Motor neuron (in vitro differentiated cells): Measurements from ENCODE around the gene PHF12. TPM values are rescaled to one million over a fixed set of nuclear protein-coding genes. Genes with fewer than 3 reads are reported as not detected.
A peak's percentile ranks its signal among the peaks of the same experiment; 100 is the strongest.
"Not testable (repeated sequence)": the region's sequence is repeated elsewhere in the genome, so short reads cannot be mapped to it uniquely, and the experiment has no call there.

Source experiments
- ATAC-seq, 8 experiments: fragments of 200-7000 bp; cut with Tn5 transposase; replicated peaks in 6 of 8; 2 replicates each; pipeline ENCODE4 v1.8.0; 2021; ENCODE audit warnings: mild to moderate bottlenecking in 8 of 8, moderate library complexity in 8 of 8
- H3K27ac ChIP-seq, 2 donors: fragments of 250-450 bp; sonication (Bioruptor Pico); 2 replicates each; pipeline ENCODE4 v1.9.0; 2021; ENCODE audit warnings: antibody characterized with exemption in 2 of 2, mild to moderate bottlenecking in 2 of 2, moderate library complexity in 1 of 2
- H3K4me1 ChIP-seq, 2 donors: fragments of 250-450 bp; sonication (Bioruptor Pico); replicated peaks in 1 of 2; 2 replicates each; pipeline ENCODE4 v1.6.1; 2021; ENCODE audit warnings: antibody characterized with exemption in 2 of 2, mild to moderate bottlenecking in 2 of 2, moderate library complexity in 1 of 2
- H3K4me3 ChIP-seq, 5 donors: fragments of 250-450 bp; sonication (Bioruptor Pico); 2 replicates each; pipeline ENCODE4 v1.9.0; 2021; ENCODE audit warnings: antibody characterized with exemption in 5 of 5, mild to moderate bottlenecking in 5 of 5, moderate library complexity in 4 of 5
- WGBS, 10 experiments: fragments of 450-650 bp; shearing (Covaris generic); methylation state at CpG; one replicate each; pipeline ENCODE4 v1.0.0; 2022; 5-methylcytosine and 5-hydroxymethylcytosine counted together
- in situ Hi-C, 9 experiments: fragments of 400-800 bp; cut with MboI; loops; one replicate each; pipeline ENCODE4 v1.15.0; 2021; ENCODE audit warnings: low sequenced_read_pairs in 9 of 9, low pct_unique_long_range_greater_than_20kb in 2 of 9; ENCODE audit not compliant: unreplicated experiment in 9 of 9
- total RNA-seq, 8 experiments: library from RNA; unstranded; fragments of 300-600 nt; gene quantifications; 2 replicates each; pipeline versions ENCODE4 v1.2.3 to v1.2.4, GENCODE V29; 2022

The PHF12 gene
- total RNA-seq, 8 experiments from 2014 or later: 9.1 to 50.7 (median 23.4) TPM

DNA sequence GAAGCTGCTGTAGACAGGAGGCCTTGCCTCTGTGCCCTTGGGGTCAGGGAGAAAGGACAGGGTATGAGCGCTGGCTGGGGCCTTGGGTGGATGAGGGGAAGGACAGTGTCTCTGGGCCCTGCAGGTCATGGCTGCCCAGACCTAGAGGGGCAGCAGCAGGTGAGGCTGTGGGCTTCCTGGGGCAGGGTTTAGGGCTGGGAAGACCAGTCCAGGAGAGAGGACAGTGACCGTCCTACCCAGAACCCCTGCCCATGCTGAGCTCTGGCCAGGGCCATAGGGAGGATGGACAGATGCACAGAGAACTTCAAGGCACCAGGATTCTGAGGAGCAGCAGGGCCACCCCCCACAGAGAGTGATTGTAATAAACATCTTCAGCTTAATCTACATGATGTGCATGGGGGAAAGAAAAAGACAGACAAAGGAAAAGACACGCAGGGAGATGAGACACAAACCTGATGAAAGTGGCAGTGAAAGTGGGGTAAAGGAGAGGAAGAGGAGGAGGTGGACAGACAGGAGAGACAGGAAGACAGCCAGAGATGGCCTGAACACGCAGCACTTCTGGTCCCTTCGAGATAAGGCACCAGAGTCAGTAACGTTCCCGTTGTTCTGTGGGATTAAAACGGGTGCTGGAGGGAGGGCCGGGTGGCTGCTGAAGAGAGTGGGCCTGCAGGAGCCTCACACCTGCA lies 71.3 kb downstream of the PHF12 start:
- in situ Hi-C loops: no loop called here
- ATAC-seq: no peak
- H3K27ac ChIP-seq: no peak overlapping the region
- H3K4me1 ChIP-seq: no peaks in the 10 kb centered on the region
- no peak overlapping the region for H3K4me3 ChIP-seq
- WGBS, 10 experiments: 67 to 100% (median 78%) methylated on average over 1 to 8 of the region's 9 CpGs; no CpG with 5 or more reads in 3 of the 10 experiments

DNA sequence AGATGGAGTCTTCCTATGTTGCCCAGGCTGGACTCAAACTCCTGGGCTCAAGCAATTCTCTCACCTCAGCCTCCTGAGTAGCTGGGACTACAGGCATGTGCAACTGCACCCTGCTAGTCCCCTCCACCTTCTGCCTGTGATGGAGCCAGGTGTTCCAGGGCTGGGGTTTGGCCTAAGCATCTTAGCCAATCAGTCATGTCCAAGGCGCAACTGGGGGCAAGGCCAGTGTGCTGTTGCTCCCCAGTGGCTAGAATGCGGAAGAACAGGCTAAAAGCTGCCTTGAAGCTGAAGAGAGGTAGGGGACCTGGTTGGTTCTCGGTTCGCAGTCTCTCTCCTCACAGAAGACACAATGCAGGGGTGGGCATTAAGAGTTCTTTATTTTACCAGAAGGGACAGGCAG lies 72.3 kb downstream of the PHF12 start:
- peak in 4 of 8 experiments; percentile 17 to 56 (median 42) for ATAC-seq
- H3K4me3 ChIP-seq: no peak overlapping the region
- H3K4me1 ChIP-seq: peaks cover 3 to 5% of the 10 kb centered on the region in 2 donors
- H3K27ac ChIP-seq: no peak overlapping the region
- 80 to 100% (median 95%) methylated on average over 1 to 3 of the region's 4 CpGs; no CpG with 5 or more reads in 7 of the 10 experiments for WGBS, 10 experiments
- in situ Hi-C loops: no loop called here

DNA sequence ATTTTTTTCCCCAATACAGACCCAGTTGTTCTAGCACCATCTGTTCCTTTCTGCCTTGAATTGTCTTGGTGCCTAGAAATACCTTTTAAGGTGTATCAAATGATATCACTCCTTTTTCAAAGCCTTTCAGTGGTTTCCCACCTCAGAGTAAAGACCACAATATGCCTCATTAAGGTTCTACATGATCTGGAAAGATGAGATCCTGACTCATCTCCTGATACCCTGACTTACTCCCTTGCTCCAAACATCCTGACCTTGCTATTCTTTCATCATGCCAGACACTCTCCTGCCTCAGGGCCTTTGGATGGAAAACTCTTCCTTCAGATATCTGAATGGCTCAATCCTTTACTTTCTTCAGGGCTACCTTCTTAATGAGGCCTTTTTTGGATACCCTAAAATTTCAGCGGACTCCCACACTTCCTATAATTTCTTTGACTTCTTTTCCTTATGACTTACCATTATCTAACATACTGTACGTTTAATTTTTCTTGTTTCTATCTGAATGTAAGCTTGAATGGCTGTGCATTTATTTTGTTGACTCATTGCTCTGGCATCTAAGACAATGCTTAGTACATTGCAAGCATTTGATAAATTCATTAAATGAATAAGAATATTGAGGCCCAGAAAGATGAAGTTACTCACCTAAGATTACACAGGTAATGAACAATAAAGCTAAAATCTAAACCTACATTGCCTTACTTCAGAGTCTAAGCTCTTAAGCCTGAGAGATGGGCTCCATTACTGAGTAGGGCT lies 73.0 kb downstream of the PHF12 start:
- WGBS, 10 experiments: 62 to 100% (median 89%) methylated on average over 1 to 2 of the region's 2 CpGs; no CpG with 5 or more reads in 1 of the 10 experiments
- ATAC-seq: no peak
- in situ Hi-C loops: no loop called here
- Histone ChIP-seq H3K4me1 (peaks cover 3 to 6% of the 10 kb centered on the region in 2 donors), H3K4me3 (no peak overlapping the region), H3K27ac (no peak overlapping the region)

DNA sequence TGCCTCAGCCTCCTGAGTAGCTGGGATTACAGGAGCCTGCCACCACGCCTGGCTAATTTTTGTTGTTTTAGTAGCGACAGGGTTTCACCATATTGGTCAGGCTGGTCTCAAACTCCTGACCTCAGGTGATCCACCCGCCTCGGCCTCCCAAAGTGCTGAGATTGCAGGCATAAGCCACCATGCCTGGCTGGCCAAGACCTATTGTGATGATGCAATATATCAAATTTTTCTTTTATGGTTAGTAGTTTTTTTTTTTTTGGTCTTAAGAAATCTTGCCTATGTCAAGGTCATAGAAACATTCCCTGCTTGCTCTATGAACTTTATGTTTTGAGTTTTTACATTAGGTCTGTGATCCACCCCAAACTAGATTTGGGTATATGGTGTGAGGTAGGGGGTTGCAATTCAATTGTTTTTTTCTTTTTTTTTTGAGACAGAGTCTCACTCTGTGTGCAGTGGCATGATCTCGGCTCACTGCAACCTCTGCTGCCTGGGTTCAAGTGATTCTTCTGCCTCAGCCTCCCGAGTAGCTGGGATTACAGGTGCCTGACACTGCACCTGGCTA lies 74.1 kb downstream of the PHF12 start:
- H3K4me3 ChIP-seq, H3K4me1 ChIP-seq, H3K27ac ChIP-seq, in situ Hi-C loops, ATAC-seq: not testable (repeated sequence)
- WGBS, 10 experiments: 90 to 100% (median 100%) methylated on average over 1 to 5 of the region's 6 CpGs; no CpG with 5 or more reads in 2 of the 10 experiments

DNA sequence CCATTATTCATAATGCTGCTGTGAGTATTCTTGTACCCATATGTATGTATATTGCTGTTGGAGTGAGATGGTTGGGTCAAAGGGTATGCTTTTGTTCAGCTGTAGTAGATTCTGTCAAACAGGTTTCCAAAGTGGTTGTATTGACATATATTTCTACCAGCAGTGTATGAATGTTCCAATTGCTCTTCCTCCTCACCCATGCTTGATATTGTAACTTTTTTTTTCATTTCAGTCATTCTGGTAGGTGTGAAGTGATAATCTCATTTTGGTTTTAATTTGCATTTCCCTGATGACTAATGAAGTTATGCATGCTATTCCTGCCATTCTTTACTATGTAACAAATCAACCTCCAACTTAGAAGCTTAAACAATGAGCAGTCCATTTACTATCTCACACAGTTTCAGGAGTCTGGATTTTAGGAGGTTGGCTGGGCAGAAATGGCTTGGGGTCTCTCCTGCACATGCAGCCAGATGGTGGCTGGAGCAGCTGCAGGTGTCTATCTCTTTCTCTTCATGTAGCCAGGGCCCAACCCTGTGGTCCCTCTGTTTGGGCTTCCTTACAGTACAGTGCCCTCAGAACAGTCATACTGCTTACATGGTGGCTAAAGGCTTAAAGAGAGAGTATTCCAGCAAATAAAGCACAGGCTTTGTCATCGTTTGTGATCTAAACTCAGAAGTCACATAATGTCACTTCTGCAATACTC lies 75.3 kb downstream of the PHF12 start:
- H3K27ac ChIP-seq: no peak overlapping the region
- WGBS, 10 experiments: 38 to 100% (median 50%) methylated on average over 1 of the region's 1 CpG; no CpG with 5 or more reads in 3 of the 10 experiments
- no peak overlapping the region for H3K4me3 ChIP-seq
- ATAC-seq: peak in 3 of 8 experiments; percentile 48 to 62 (median 53)
- in situ Hi-C loops: no loop called here
- H3K4me1 ChIP-seq: peaks cover 3 to 6% of the 10 kb centered on the region in 2 donors

DNA sequence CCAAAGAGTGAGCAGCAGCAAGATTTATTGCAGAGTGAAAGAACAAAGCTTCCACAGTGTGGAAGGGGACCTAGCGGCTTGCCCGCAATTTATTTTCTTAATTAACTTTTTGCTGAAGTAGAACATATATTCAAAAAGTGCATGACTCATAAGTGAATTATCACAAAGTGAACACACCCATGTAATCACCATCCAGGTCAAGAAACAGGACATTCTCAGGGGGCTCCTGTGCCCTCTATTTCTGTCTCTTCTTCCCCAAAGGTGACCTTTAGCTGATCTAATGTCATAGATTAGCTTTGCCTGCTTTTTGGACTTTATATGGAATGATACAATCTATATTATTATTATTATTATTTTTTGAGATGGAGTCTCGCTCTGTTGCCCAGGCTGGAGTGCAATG lies 76.6 kb downstream of the PHF12 start:
- WGBS, 10 experiments: 14 to 100% (median 62%) methylated on average over 1 to 3 of the region's 3 CpGs; no CpG with 5 or more reads in 2 of the 10 experiments
- Histone ChIP-seq H3K27ac (no peak overlapping the region), H3K4me1 (peaks cover 3 to 6% of the 10 kb centered on the region in 2 donors), H3K4me3 (no peak overlapping the region)
- ATAC-seq: peak in 6 of 8 experiments; percentile 42 to 76 (median 64)
- in situ Hi-C loops: loop anchor here in 1 of 9 experiments (25.0 kb wide), 1 partner anchor 112 kb away; no protein-coding TSS in a partner anchor

DNA sequence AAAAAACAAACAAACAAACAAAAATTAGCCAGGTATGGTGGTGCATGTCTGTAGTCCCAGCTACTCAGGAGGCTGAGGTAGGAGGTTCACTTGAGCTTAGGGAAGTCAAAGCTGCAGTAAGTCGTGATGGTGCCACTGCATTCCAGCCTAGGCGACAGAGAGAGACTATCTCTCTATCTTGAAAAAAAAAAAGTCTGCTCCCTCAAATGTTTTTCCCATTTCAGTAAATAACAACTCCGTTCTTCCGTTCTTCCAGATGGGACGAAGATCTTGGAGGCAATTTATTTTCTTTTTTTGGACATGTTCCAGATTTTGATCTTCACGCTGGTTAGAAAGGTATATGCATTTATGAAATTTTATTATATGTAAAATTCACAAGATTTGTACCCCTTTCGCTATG lies 77.5 kb downstream of the PHF12 start:
- WGBS, 10 experiments: 69 to 93% (median 90%) methylated on average over 3 to 7 of the region's 7 CpGs
- peaks cover 3 to 6% of the 10 kb centered on the region in 2 donors for H3K4me1 ChIP-seq
- H3K4me3 ChIP-seq: no peak overlapping the region
- in situ Hi-C loops: loop anchor here in 1 of 9 experiments (25.0 kb wide), 1 partner anchor 112 kb away; no protein-coding TSS in a partner anchor
- no peak for ATAC-seq
- no peak overlapping the region for H3K27ac ChIP-seq

DNA sequence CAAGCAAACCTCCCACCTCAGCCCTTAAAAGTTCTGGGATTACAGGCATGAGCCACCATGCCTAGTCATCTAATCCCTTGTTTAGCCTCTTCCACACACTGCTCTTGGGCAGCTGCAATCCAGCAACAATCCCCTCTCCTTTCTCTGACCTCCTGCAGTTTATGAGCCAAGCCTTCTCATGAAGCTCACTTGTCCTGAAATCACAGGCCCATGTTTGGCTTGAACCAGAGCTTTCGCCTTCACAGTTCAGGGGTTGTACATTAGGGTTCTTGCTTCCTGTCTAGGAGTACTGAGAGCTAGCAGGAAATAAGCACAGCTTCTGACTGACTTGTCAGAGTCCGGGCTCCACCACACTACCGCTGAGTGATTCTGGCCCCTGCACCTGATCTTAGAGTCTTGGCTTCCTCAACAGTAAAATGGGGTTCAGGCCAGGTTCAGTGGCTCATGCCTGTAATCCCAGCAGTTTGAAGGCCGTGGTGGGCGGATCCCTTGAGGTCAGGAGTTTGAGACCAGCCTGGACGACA lies 80.2 kb downstream of the PHF12 start:
- Histone ChIP-seq H3K27ac (no peak overlapping the region), H3K4me1 (peaks cover 3 to 6% of the 10 kb centered on the region in 2 donors), H3K4me3 (no peak overlapping the region)
- no peak for ATAC-seq
- in situ Hi-C loops: loop anchor here in 1 of 9 experiments (25.0 kb wide), 1 partner anchor 109 kb away; no protein-coding TSS in a partner anchor
- WGBS, 10 experiments: 80 to 100% (median 92%) methylated on average over 1 to 5 of the region's 6 CpGs; no CpG with 5 or more reads in 5 of the 10 experiments

DNA sequence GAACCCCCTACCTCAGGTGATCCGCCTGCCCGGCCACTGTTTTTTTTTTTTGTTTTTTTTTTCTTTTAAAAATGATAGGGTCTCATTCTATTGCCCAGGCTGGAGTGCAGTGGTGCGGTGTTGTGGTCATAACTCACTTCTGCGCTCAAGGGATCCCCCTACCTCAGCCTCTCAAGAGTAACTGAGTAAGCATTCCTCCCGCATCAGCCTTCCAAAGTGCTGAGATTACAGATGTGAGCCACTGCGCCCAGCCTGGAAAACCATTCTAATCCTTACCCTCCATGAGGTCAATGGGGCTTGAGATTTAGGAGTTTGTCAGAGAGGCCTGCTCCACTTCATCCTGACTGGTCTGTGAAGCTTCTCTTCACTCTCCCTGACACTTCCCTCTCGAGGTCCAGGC lies 84.0 kb downstream of the PHF12 start:
- H3K4me3 ChIP-seq: no peak overlapping the region
- H3K27ac ChIP-seq: no peak overlapping the region
- in situ Hi-C loops: loop anchor here in 1 of 9 experiments (25.0 kb wide), 1 partner anchor 105 kb away; no protein-coding TSS in a partner anchor
- no peak for ATAC-seq
- 67 to 100% (median 91%) methylated on average over 1 to 7 of the region's 7 CpGs; no CpG with 5 or more reads in 1 of the 10 experiments for WGBS, 10 experiments
- H3K4me1 ChIP-seq: no peaks in the 10 kb centered on the region

DNA sequence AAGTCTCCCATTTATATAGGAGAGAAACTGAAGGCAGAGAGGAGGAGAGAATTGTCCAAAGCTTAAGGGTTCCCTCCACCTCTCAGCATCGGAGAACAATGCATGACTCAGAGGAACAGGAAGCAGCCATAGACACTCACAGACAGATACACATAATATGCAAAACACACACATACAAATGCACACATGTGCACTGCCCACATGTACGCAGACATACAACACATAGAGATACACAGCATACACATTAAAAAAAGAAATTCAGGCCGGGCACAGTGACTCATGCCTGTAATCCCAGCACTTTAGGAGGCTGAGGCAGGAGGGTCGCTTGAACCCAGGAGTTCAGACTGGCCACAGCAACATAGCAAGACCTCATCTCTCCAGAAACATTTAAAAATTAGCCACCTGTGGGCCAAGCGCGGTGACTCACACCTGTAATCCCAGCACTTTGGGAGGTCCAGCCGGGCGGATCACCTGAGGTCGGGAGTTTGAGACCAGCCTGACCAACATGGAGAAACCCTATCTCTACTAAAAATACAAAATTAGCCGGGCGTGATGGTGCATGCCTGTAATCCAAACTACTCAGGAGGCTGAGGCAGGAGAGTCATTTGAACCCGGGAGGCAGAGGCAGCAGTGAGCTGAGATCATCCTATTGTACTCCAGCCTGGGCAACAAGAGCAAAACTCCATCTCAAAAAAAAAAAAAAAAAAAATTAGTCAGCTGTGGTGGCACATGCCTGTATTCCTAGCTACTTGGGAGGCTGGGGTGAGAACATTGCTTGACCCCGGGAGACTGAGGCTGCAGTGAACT lies 85.2 kb downstream of the PHF12 start:
- 0 to 98% (median 67%) methylated on average over 1 to 11 of the region's 13 CpGs; no CpG with 5 or more reads in 1 of the 10 experiments for WGBS, 10 experiments
- H3K4me3 ChIP-seq: no peak overlapping the region
- H3K27ac ChIP-seq: no peak overlapping the region
- no peaks in the 10 kb centered on the region for H3K4me1 ChIP-seq
- ATAC-seq: peak in 5 of 8 experiments; percentile 24 to 89 (median 63)
- in situ Hi-C loops: loop anchor here in 1 of 9 experiments (25.0 kb wide), 1 partner anchor 104 kb away; no protein-coding TSS in a partner anchor

DNA sequence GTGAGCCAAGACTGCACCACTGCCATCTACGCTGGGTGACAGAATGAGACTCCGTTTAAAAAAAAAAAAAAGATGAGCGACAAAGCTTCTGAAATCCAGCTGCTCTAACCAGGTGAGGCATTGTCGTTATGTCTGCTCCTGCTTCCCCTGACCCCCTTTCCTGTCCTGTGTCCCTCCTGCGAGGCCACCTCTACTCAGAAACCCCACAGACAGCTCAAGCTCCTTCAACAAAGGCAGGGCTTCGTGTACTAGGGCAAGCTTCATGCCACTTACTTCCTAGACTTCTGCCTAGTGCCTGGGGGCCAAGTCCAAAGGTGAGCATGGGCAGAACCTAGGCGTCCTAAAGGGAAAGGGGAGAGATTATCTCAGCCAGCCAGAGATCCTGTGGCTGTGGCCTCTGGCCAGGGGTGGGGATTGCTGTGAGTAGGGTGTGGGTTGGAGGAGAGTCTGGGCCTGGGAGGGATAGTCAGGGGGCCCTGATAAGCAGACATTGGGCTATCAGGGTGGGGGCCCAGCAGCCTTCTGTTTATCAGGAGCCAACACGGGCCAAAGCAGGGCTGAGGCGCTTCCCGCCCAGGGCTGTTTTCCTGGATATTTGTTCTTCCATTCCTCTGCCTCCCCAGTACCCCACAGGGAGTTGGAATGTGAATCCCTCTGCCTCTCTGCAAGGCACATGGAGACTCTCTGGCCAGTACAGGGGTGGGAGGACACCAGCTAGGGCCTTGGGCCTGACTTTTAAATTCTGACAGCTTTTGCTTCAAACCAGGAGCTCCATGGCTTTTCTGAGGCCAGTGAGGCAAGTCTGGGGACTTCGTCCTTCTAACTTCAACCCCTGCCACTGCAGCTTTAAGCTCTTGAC lies 86.1 kb downstream of the PHF12 start:
- Histone ChIP-seq H3K4me1 (no peaks in the 10 kb centered on the region), H3K4me3 (no peak overlapping the region), H3K27ac (peak overlapping the region in 1 of 2 donors; percentile 25)
- 20 to 100% (median 60%) methylated on average over 1 to 10 of the region's 11 CpGs; no CpG with 5 or more reads in 1 of the 10 experiments for WGBS, 10 experiments
- in situ Hi-C loops: loop anchor here in 1 of 9 experiments (25.0 kb wide), 1 partner anchor 103 kb away; no protein-coding TSS in a partner anchor
- ATAC-seq: peak in 3 of 8 experiments; percentile 41 to 67 (median 63)
